ENCODE measurements around the gene TBPL1. TPM values are rescaled to one million over a fixed set of nuclear protein-coding genes. Genes with fewer than 3 reads are reported as not detected.
"Not testable (repeated sequence)": the region's sequence is repeated elsewhere in the genome, so short reads cannot be mapped to it uniquely, and the experiment has no call there.

Gene TBPL1
- total RNA-seq, 1 donor from 2014 or later: 7.8 TPM

- not testable (repeated sequence) for H3K36me3 ChIP-seq (ENCODE audit: control insufficient read depth in 3 of 3, insufficient read depth in 3 of 3, low read length in 3 of 3); H3K4me3 ChIP-seq (ENCODE audit: low read length in 3 of 3); H3K27me3 ChIP-seq (ENCODE audit: control insufficient read depth in 3 of 3, insufficient read depth in 3 of 3, low read length in 3 of 3); H3K27ac ChIP-seq (ENCODE audit: low read depth, low read length); H3K9ac ChIP-seq (ENCODE audit: low read depth in 1 of 3, low read length in 3 of 3); H3K9me3 ChIP-seq (ENCODE audit: control insufficient read depth in 3 of 3, low read length in 3 of 3); H3K4me1 ChIP-seq (ENCODE audit: control insufficient read depth in 3 of 3, insufficient read depth in 3 of 3, low read length in 3 of 3)
Observed at GRCh38 chr6:133931221-133931620, 21.8 kb upstream of the TBPL1 start.

- H3K27ac ChIP-seq (ENCODE audit: low read depth, low read length); H3K4me3 ChIP-seq (ENCODE audit: low read length in 3 of 3); H3K9me3 ChIP-seq (ENCODE audit: control insufficient read depth in 3 of 3, low read length in 3 of 3); H3K9ac ChIP-seq (ENCODE audit: low read depth in 1 of 3, low read length in 3 of 3); H3K4me1 ChIP-seq (ENCODE audit: control insufficient read depth in 3 of 3, insufficient read depth in 3 of 3, low read length in 3 of 3); H3K36me3 ChIP-seq (ENCODE audit: control insufficient read depth in 3 of 3, insufficient read depth in 3 of 3, low read length in 3 of 3); H3K27me3 ChIP-seq (ENCODE audit: control insufficient read depth in 3 of 3, insufficient read depth in 3 of 3, low read length in 3 of 3): not testable (repeated sequence)
Observed at GRCh38 chr6:133936352-133936751, 16.7 kb upstream of the TBPL1 start.

GRCh38 chr6:133937909-133938308, 15.1 kb upstream of the TBPL1 start:
- Histone ChIP-seq H3K4me1 (ENCODE audit: control insufficient read depth in 3 of 3, insufficient read depth in 3 of 3, low read length in 3 of 3) (no peaks in the 10 kb centered on the region), H3K27ac (ENCODE audit: low read depth, low read length) (no peak overlapping the region)

GRCh38 chr6:133938533-133938932, 14.5 kb upstream of the TBPL1 start:
- Histone ChIP-seq H3K36me3 (ENCODE audit: control insufficient read depth in 3 of 3, insufficient read depth in 3 of 3, low read length in 3 of 3) (no peaks in the 10 kb centered on the region), H3K9ac (ENCODE audit: low read depth in 1 of 3, low read length in 3 of 3) (no peak overlapping the region)

More at GRCh38 chr6:133937909-133938308, 15.1 kb upstream of the TBPL1 start:
- Histone ChIP-seq H3K9me3 (ENCODE audit: control insufficient read depth in 3 of 3, low read length in 3 of 3) (no peaks in the 10 kb centered on the region), H3K4me3 (ENCODE audit: low read length in 3 of 3) (no peak overlapping the region), H3K9ac (ENCODE audit: low read depth in 1 of 3, low read length in 3 of 3) (no peak overlapping the region), H3K27me3 (ENCODE audit: control insufficient read depth in 3 of 3, insufficient read depth in 3 of 3, low read length in 3 of 3) (no peaks in the 10 kb centered on the region), H3K36me3 (ENCODE audit: control insufficient read depth in 3 of 3, insufficient read depth in 3 of 3, low read length in 3 of 3) (no peaks in the 10 kb centered on the region)

GRCh38 chr6:133939778-133940667, 13.0 kb upstream of the TBPL1 start:
- H3K9ac ChIP-seq (ENCODE audit: low read depth in 1 of 3, low read length in 3 of 3): no peak overlapping the region
- no peak overlapping the region for H3K27ac ChIP-seq (ENCODE audit: low read depth, low read length)

More at GRCh38 chr6:133938533-133938932, 14.5 kb upstream of the TBPL1 start:
- no peaks in the 10 kb centered on the region for H3K27me3 ChIP-seq (ENCODE audit: control insufficient read depth in 3 of 3, insufficient read depth in 3 of 3, low read length in 3 of 3)
- no peaks in the 10 kb centered on the region for H3K9me3 ChIP-seq (ENCODE audit: control insufficient read depth in 3 of 3, low read length in 3 of 3)
- no peak overlapping the region for H3K4me3 ChIP-seq (ENCODE audit: low read length in 3 of 3)
- no peaks in the 10 kb centered on the region for H3K4me1 ChIP-seq (ENCODE audit: control insufficient read depth in 3 of 3, insufficient read depth in 3 of 3, low read length in 3 of 3)
- no peak overlapping the region for H3K27ac ChIP-seq (ENCODE audit: low read depth, low read length)

GRCh38 chr6:133945158-133945557, 7.9 kb upstream of the TBPL1 start:
- H3K9me3 ChIP-seq (ENCODE audit: control insufficient read depth in 3 of 3, low read length in 3 of 3): no peaks in the 10 kb centered on the region
- no peak overlapping the region for H3K9ac ChIP-seq (ENCODE audit: low read depth in 1 of 3, low read length in 3 of 3)
- no peaks in the 10 kb centered on the region for H3K4me1 ChIP-seq (ENCODE audit: control insufficient read depth in 3 of 3, insufficient read depth in 3 of 3, low read length in 3 of 3)
- no peak overlapping the region for H3K27ac ChIP-seq (ENCODE audit: low read depth, low read length)
- no peak overlapping the region for H3K4me3 ChIP-seq (ENCODE audit: low read length in 3 of 3)
- H3K36me3 ChIP-seq (ENCODE audit: control insufficient read depth in 3 of 3, insufficient read depth in 3 of 3, low read length in 3 of 3): no peaks in the 10 kb centered on the region
- no peaks in the 10 kb centered on the region for H3K27me3 ChIP-seq (ENCODE audit: control insufficient read depth in 3 of 3, insufficient read depth in 3 of 3, low read length in 3 of 3)

More at GRCh38 chr6:133939778-133940667, 13.0 kb upstream of the TBPL1 start:
- H3K4me3 ChIP-seq (ENCODE audit: low read length in 3 of 3): no peak overlapping the region
- H3K4me1 ChIP-seq (ENCODE audit: control insufficient read depth in 3 of 3, insufficient read depth in 3 of 3, low read length in 3 of 3): no peaks in the 10 kb centered on the region
- H3K27me3 ChIP-seq (ENCODE audit: control insufficient read depth in 3 of 3, insufficient read depth in 3 of 3, low read length in 3 of 3): no peaks in the 10 kb centered on the region
- no peaks in the 10 kb centered on the region for H3K9me3 ChIP-seq (ENCODE audit: control insufficient read depth in 3 of 3, low read length in 3 of 3)
- no peaks in the 10 kb centered on the region for H3K36me3 ChIP-seq (ENCODE audit: control insufficient read depth in 3 of 3, insufficient read depth in 3 of 3, low read length in 3 of 3)

- H3K36me3 ChIP-seq (ENCODE audit: control insufficient read depth in 3 of 3, insufficient read depth in 3 of 3, low read length in 3 of 3): no peaks in the 10 kb centered on the region
- no peak overlapping the region for H3K27ac ChIP-seq (ENCODE audit: low read depth, low read length)
- H3K4me3 ChIP-seq (ENCODE audit: low read length in 3 of 3): no peak overlapping the region
- H3K4me1 ChIP-seq (ENCODE audit: control insufficient read depth in 3 of 3, insufficient read depth in 3 of 3, low read length in 3 of 3): peaks cover 4 to 6% (median 6%) of the 10 kb centered on the region in 3 donors
- H3K9me3 ChIP-seq (ENCODE audit: control insufficient read depth in 3 of 3, low read length in 3 of 3): no peaks in the 10 kb centered on the region
- H3K9ac ChIP-seq (ENCODE audit: low read depth in 1 of 3, low read length in 3 of 3): no peak overlapping the region
- no peaks in the 10 kb centered on the region for H3K27me3 ChIP-seq (ENCODE audit: control insufficient read depth in 3 of 3, insufficient read depth in 3 of 3, low read length in 3 of 3)
Observed at GRCh38 chr6:133947302-133947900, 5.6 kb upstream of the TBPL1 start.

GRCh38 chr6:133948472-133948871, 4.6 kb upstream of the TBPL1 start:
- Histone ChIP-seq H3K27me3 (ENCODE audit: control insufficient read depth in 3 of 3, insufficient read depth in 3 of 3, low read length in 3 of 3) (no peaks in the 10 kb centered on the region), H3K9me3 (ENCODE audit: control insufficient read depth in 3 of 3, low read length in 3 of 3) (no peaks in the 10 kb centered on the region), H3K36me3 (ENCODE audit: control insufficient read depth in 3 of 3, insufficient read depth in 3 of 3, low read length in 3 of 3) (no peaks in the 10 kb centered on the region), H3K4me1 (ENCODE audit: control insufficient read depth in 3 of 3, insufficient read depth in 3 of 3, low read length in 3 of 3) (peaks cover 4 to 6% (median 6%) of the 10 kb centered on the region in 3 donors), H3K27ac (ENCODE audit: low read depth, low read length) (no peak overlapping the region), H3K4me3 (ENCODE audit: low read length in 3 of 3) (no peak overlapping the region), H3K9ac (ENCODE audit: low read depth in 1 of 3, low read length in 3 of 3) (no peak overlapping the region)

- Histone ChIP-seq H3K27ac (ENCODE audit: low read depth, low read length) (peak overlapping the region; percentile 78), H3K36me3 (ENCODE audit: control insufficient read depth in 3 of 3, insufficient read depth in 3 of 3, low read length in 3 of 3) (no peaks in the 10 kb centered on the region), H3K4me1 (ENCODE audit: control insufficient read depth in 3 of 3, insufficient read depth in 3 of 3, low read length in 3 of 3) (peaks cover 10 to 23% (median 17%) of the 10 kb centered on the region in 3 donors), H3K4me3 (ENCODE audit: low read length in 3 of 3) (peak overlapping the region; percentile 95 to 99 (median 98)), H3K27me3 (ENCODE audit: control insufficient read depth in 3 of 3, insufficient read depth in 3 of 3, low read length in 3 of 3) (no peaks in the 10 kb centered on the region), H3K9me3 (ENCODE audit: control insufficient read depth in 3 of 3, low read length in 3 of 3) (no peaks in the 10 kb centered on the region), H3K9ac (ENCODE audit: low read depth in 1 of 3, low read length in 3 of 3) (no peak overlapping the region)
Observed at GRCh38 chr6:133951227-133951626, 1.8 kb upstream of the TBPL1 start.

All from skeletal muscle tissue (tissue), 4 donors.